GM12878 (cell line): ENCODE results near the gene TLNRD1. TPM values are rescaled to one million over a fixed set of nuclear protein-coding genes. Genes with fewer than 3 reads are reported as not detected.

Experiments used
- ATAC-seq: fragments of 200-7000 bp; cut with Tn5 transposase; 3 replicates; pipeline ENCODE4 v1.9.1; 2020; ENCODE audit warnings: mild to moderate bottlenecking, moderate library complexity
- BruUV-seq: library from RNA; stranded (reverse); fragments of 400-500 nt; replicated peaks from 2 replicates; lab custom pipeline; 2021; lab: Mats Ljungman, UMichigan
- CTCF ChIA-PET: fragments of 300-600 bp; sonication (Branson Sonifier 250); formaldehyde crosslinking; extraction: SDS; loops from one replicate; lab custom pipeline; 2021; ENCODE audit warnings: inconsistent platforms; lab: Yijun Ruan, JAX
- POLR2A ChIA-PET: fragments of 350-600 bp; formaldehyde crosslinking; extraction: SDS; loops from one replicate; lab custom pipeline; 2021; ENCODE audit warnings: inconsistent platforms; lab: Charles Lee
- RAD21 ChIA-PET: fragments of 300-600 bp; sonication (Branson Sonifier 250); formaldehyde crosslinking; loops from one replicate; lab custom pipeline; 2023; ENCODE audit warnings: antibody characterized with exemption; ENCODE audit not compliant: unreplicated experiment; lab: Charles Lee
- SMC1A ChIA-PET: fragments of 300-600 bp; sonication (Branson Sonifier 250); formaldehyde crosslinking; loops from one replicate; lab custom pipeline; 2023; ENCODE audit not compliant: unreplicated experiment, uncharacterized antibody; lab: Charles Lee
- DNase-seq: peaks from one replicate; pipeline ENCODE4 v3.0.0-alpha.2; 2011; ENCODE audit warnings: low read depth, low spot score
- FAIRE-seq: peaks from 3 replicates; lab custom pipeline; 2011; peaks lifted over from hg19 to GRCh38; lab: Jason Lieb, UNC
- H2AFZ ChIP-seq: 2 replicates; pipeline ENCODE4 v1.6.0; 2011; ENCODE audit warnings: low read depth, low read length, control low read depth; ENCODE audit not compliant: control insufficient read depth
- H3K27ac ChIP-seq: 2 replicates; pipeline ENCODE4 v1.5.1; 2011; ENCODE audit warnings: control low read depth; ENCODE audit not compliant: control insufficient read depth, insufficient read depth
- H3K27me3 ChIP-seq, 2 experiments: replicated peaks in 1 of 2; 2 replicates each; pipeline versions ENCODE4 v1.6.0 to v1.6.1; 2011; ENCODE audit warnings: low read length in 1 of 2; ENCODE audit not compliant: control insufficient read depth in 2 of 2, insufficient read depth in 2 of 2
- H3K36me3 ChIP-seq, 2 experiments: 2 replicates each; pipeline ENCODE4 v1.5.1; 2011; ENCODE audit warnings: low read length in 1 of 2; ENCODE audit not compliant: control insufficient read depth in 2 of 2, insufficient read depth in 2 of 2
- H3K4me1 ChIP-seq: 2 replicates; pipeline ENCODE4 v1.6.1; 2011; ENCODE audit warnings: mild to moderate bottlenecking, low read length, moderate library complexity, mixed read lengths; ENCODE audit not compliant: control insufficient read depth, insufficient read depth
- H3K4me2 ChIP-seq: 2 replicates; pipeline ENCODE4 v1.6.0; 2011; ENCODE audit warnings: control low read depth; ENCODE audit not compliant: control insufficient read depth, insufficient read depth
- H3K4me3 ChIP-seq: fragments of 200-600 bp; sonication (generic); 2 replicates; pipeline ENCODE4 v1.5.1; 2016
- H3K79me2 ChIP-seq: 2 replicates; pipeline ENCODE4 v1.6.0; 2011; ENCODE audit warnings: low read length; ENCODE audit not compliant: control insufficient read depth, insufficient read depth
- H3K9ac ChIP-seq: 2 replicates; pipeline ENCODE4 v1.8.0; 2011; ENCODE audit warnings: low read length, control low read depth, mixed read lengths; ENCODE audit not compliant: control insufficient read depth, insufficient read depth
- H3K9me3 ChIP-seq: replicated peaks from 3 replicates; pipeline ENCODE4 v1.5.1; 2011; ENCODE audit warnings: mild to moderate bottlenecking, low read length; ENCODE audit not compliant: control insufficient read depth, insufficient read depth
- H4K20me1 ChIP-seq: 2 replicates; pipeline ENCODE4 v1.6.0; 2011; ENCODE audit not compliant: control insufficient read depth, insufficient read depth
- EP300 ChIP-seq, 2 experiments: fragments of 150-350 bp in 1 of 2; IDR thresholded peaks; 2 replicates each; pipeline ENCODE4 v1.6.1; 2011 to 2012; ENCODE audit warnings: low read depth in 2 of 2, low read length in 2 of 2, borderline replicate concordance in 1 of 2, improper control_type of control experiment in 1 of 2, inconsistent platforms in 1 of 2; ENCODE audit not compliant: control insufficient read depth in 1 of 2
- ETV6 ChIP-seq, 2 experiments: fragments of 450-650 bp in 1 of 2; IDR thresholded peaks in 1 of 2; conservative IDR thresholded peaks in 1 of 2; 2 replicates each; pipeline ENCODE4 v1.6.1; 2014; ENCODE audit warnings: antibody characterized with exemption in 1 of 2, borderline replicate concordance in 1 of 2, low read depth in 1 of 2, mild to moderate bottlenecking in 1 of 2, moderate library complexity in 1 of 2
- MYC ChIP-seq: IDR thresholded peaks from 2 replicates; pipeline ENCODE4 v1.6.1; 2011; ENCODE audit warnings: mild to moderate bottlenecking, low read length, moderate library complexity, inconsistent platforms; ENCODE audit not compliant: insufficient read depth, insufficient replicate concordance, insufficient read length, severe bottlenecking
- NRF1 ChIP-seq: conservative IDR thresholded peaks from 2 replicates; pipeline ENCODE4 v1.6.1; 2011; ENCODE audit warnings: mild to moderate bottlenecking, low read depth, low read length, improper control_type of control experiment
- PML ChIP-seq: IDR thresholded peaks from 2 replicates; pipeline ENCODE4 v1.6.1; 2012; ENCODE audit warnings: low read length, inconsistent platforms
- POLR2A ChIP-seq: IDR thresholded peaks from 2 replicates; pipeline ENCODE4 v1.6.1; 2011; ENCODE audit warnings: low read depth, mild to moderate bottlenecking, low read length
- RBBP5 ChIP-seq: fragments of 200-600 bp; sonication (generic); conservative IDR thresholded peaks from 2 replicates; pipeline ENCODE4 v1.6.1; 2016
- RFX5 ChIP-seq: IDR thresholded peaks from 2 replicates; pipeline ENCODE4 v1.6.1; 2011; ENCODE audit warnings: low read depth, low read length, improper control_type of control experiment
- STAT1 ChIP-seq: fragments of 450-650 bp; conservative IDR thresholded peaks from 2 replicates; pipeline ENCODE4 v1.6.1; 2014; ENCODE audit warnings: antibody characterized with exemption, mild to moderate bottlenecking
- TAF1 ChIP-seq: IDR thresholded peaks from 2 replicates; pipeline ENCODE4 v1.6.1; 2011; ENCODE audit warnings: mild to moderate bottlenecking, low read depth, low read length, borderline replicate concordance
- TCF12 ChIP-seq: IDR thresholded peaks from 2 replicates; pipeline ENCODE4 v1.6.1; 2011; ENCODE audit warnings: low read depth, mild to moderate bottlenecking, low read length
- ZNF207 ChIP-seq: fragments of 450-650 bp; IDR thresholded peaks from 2 replicates; pipeline ENCODE4 v1.6.1; 2014; ENCODE audit warnings: antibody characterized with exemption, mild to moderate bottlenecking, borderline replicate concordance
- WGBS: methylation state at CpG from one replicate; pipeline ENCODE4 v1.1.6; 2016; ENCODE audit warnings: low lambda C conversion rate; ENCODE audit not compliant: insufficient replicate concordance, insufficient coverage; ENCODE audit errors: missing lambda C conversion rate; 5-methylcytosine and 5-hydroxymethylcytosine counted together
- in situ Hi-C: fragments of 300-500 bp; cut with MboI; formaldehyde crosslinking; loops from 9 replicates; pipeline ENCODE4 v1.14.3; 2018; ENCODE audit warnings: mixed read lengths
- intact Hi-C: fragments of 100-400 bp; cut with micrococcal nuclease; formaldehyde crosslinking; loops from one replicate; pipeline ENCODE4 v1.14.2; 2022; ENCODE audit not compliant: unreplicated experiment
- polyA plus RNA-seq, 11 experiments: library from polyadenylated mRNA; depleted of rRNA in 4 of 11; unstranded in 6 of 11; stranded (reverse) in 5 of 11; fragments of >200 nt; fragmentation: Nextera tagmentation in 4 of 11; fragmentation: Illumina TruSeq in 1 of 11; extraction: Ambion mirVana in 4 of 11; extraction: Trizol in 1 of 11; gene quantifications; 1 replicate in 1 of 11; 2 replicates in 10 of 11; pipeline versions ENCODE4 v1.2.1 to v1.2.3, GENCODE V29; 2011 to 2016; ENCODE audit warnings: inconsistent platforms in 2 of 11, missing spikeins in 2 of 11, low read depth in 1 of 11
- total RNA-seq, 4 experiments: library from RNA; depleted of rRNA in 3 of 4; stranded (reverse); fragments of >200 nt in 3 of 4; fragmentation: Illumina TruSeq in 1 of 4; extraction: Trizol in 1 of 4; gene quantifications; 2 replicates each; pipeline versions ENCODE4 v1.2.1 to v1.2.3, GENCODE V29; 2013 to 2021
- TF ChIP-seq, protein P1 (sequence below): fragments of 450-650 bp; formaldehyde crosslinking; IDR thresholded peaks from 2 replicates; pipeline ENCODE4 v1.4.0; 2022; ENCODE audit warnings: mild to moderate bottlenecking, moderate library complexity
- TF ChIP-seq, protein P2 (sequence below): fragments of 450-650 bp; IDR thresholded peaks from 2 replicates; pipeline ENCODE4 v1.6.1; 2016; ENCODE audit warnings: mild to moderate bottlenecking
- TF ChIP-seq, protein P3 (sequence below): fragments of 450-650 bp; formaldehyde crosslinking; IDR thresholded peaks from 2 replicates; pipeline ENCODE4 v1.5.0; 2022; ENCODE audit warnings: mild to moderate bottlenecking, missing genetic modification characterization

The TLNRD1 gene
- total and polyA plus RNA-seq, 10 of the 15 experiments (the other 5 are each of a cell fraction or from before 2014, with no cell fraction given): 2.5 to 44.8 (median 9.1) TPM

DNA sequence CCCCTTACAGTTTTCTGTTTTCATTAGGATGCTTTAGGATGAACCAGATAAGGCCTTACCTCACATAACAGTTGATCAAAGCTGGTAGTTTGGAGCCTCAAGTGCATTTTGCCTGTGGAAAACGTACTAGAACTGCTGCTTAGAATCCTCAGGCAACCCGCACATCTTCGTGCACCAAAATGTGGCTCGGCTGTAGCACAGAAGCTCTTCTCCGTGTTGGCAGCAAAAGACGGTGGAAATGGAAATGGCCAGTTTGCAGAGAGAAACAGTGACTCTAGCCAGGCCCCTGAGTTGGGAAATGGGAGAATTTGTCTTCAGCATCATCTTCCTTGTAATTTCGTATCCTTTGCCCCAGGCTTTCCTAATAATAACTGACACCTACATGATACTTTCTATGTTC is 20.6 kb downstream of the TLNRD1 start:
- DNase-seq: no peak
- Histone ChIP-seq H3K27ac (no peak overlapping the region), H3K4me2 (no peak overlapping the region), H2AFZ (no peak overlapping the region), H3K9ac (no peak overlapping the region), H3K4me1 (peaks cover 32% of the 10 kb centered on the region), H4K20me1 (no peaks in the 10 kb centered on the region), H3K36me3 (no peaks in the 10 kb centered on the region), H3K4me3 (no peak overlapping the region), H3K79me2 (no peaks in the 10 kb centered on the region), H3K9me3 (no peaks in the 10 kb centered on the region), H3K27me3 (no peaks in the 10 kb centered on the region)
- FAIRE-seq: no peak
- intact Hi-C loops: loop anchor here (5.0 kb wide), 1 partner anchor 271 kb away; no protein-coding TSS in a partner anchor
- RAD21 ChIA-PET: no interaction called here
- BruUV-seq: no TSS peak
- CTCF ChIA-PET: interaction anchor here (1.1 to 1.7 kb wide), 2 partner anchors 13 to 245 kb away, joined by 3 to 6 read pairs; no protein-coding TSS in a partner anchor
- ATAC-seq: no peak
- POLR2A ChIA-PET: interaction anchor here (1.0 to 1.2 kb wide), 3 partner anchors 10 to 19 kb away, joined by 3 read pairs; no protein-coding TSS in a partner anchor
- SMC1A ChIA-PET: interaction anchor here (0.7 kb wide), 1 partner anchor 51 kb away, joined by 3 read pairs; no protein-coding TSS in a partner anchor
- 97% methylated on average over 7 of the region's 7 CpGs for WGBS
- in situ Hi-C loops: no loop called here
- TF ChIP-seq, protein P1, sequence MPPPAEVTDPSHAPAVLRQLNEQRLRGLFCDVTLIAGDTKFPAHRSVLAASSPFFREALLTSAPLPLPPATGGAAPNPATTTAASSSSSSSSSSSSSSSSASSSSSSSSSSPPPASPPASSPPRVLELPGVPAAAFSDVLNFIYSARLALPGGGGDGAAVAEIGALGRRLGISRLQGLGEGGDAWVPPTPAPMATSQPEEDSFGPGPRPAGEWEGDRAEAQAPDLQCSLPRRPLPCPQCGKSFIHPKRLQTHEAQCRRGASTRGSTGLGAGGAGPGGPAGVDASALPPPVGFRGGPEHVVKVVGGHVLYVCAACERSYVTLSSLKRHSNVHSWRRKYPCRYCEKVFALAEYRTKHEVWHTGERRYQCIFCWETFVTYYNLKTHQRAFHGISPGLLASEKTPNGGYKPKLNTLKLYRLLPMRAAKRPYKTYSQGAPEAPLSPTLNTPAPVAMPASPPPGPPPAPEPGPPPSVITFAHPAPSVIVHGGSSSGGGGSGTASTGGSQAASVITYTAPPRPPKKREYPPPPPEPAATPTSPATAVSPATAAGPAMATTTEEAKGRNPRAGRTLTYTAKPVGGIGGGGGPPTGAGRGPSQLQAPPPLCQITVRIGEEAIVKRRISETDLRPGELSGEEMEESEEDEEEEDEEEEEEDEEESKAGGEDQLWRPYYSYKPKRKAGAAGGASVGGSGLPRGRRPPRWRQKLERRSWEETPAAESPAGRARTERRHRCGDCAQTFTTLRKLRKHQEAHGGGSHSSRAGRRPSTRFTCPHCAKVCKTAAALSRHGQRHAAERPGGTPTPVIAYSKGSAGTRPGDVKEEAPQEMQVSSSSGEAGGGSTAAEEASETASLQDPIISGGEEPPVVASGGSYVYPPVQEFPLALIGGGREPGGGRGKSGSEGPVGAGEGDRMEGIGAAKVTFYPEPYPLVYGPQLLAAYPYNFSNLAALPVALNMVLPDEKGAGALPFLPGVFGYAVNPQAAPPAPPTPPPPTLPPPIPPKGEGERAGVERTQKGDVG (CRISPR knock-in tag): no peak
- TF ChIP-seq PML: no peak
- no peak for TF ChIP-seq STAT1
- no peak for TF ChIP-seq EP300 (IDR thresholded peaks at IDR 0.05; ENCODE audit: borderline replicate concordance in 1 of 2, control insufficient read depth in 1 of 2, low read depth in 2 of 2, low read length in 2 of 2)
- TF ChIP-seq RBBP5: no peak
- TF ChIP-seq POLR2A: no peak
- no peak for TF ChIP-seq ETV6 (conservative IDR thresholded peaks at IDR 0.05 in 1 of 2, IDR thresholded peaks at IDR 0.05 in 1 of 2; ENCODE audit: borderline replicate concordance in 1 of 2, low read depth in 1 of 2)
- no peak for TF ChIP-seq ZNF207
- TF ChIP-seq MYC: no peak
- TF ChIP-seq TAF1: no peak
- TF ChIP-seq, protein P2, sequence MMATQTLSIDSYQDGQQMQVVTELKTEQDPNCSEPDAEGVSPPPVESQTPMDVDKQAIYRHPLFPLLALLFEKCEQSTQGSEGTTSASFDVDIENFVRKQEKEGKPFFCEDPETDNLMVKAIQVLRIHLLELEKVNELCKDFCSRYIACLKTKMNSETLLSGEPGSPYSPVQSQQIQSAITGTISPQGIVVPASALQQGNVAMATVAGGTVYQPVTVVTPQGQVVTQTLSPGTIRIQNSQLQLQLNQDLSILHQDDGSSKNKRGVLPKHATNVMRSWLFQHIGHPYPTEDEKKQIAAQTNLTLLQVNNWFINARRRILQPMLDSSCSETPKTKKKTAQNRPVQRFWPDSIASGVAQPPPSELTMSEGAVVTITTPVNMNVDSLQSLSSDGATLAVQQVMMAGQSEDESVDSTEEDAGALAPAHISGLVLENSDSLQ: no peak
- TF ChIP-seq TCF12: no peak
- TF ChIP-seq, protein P3, sequence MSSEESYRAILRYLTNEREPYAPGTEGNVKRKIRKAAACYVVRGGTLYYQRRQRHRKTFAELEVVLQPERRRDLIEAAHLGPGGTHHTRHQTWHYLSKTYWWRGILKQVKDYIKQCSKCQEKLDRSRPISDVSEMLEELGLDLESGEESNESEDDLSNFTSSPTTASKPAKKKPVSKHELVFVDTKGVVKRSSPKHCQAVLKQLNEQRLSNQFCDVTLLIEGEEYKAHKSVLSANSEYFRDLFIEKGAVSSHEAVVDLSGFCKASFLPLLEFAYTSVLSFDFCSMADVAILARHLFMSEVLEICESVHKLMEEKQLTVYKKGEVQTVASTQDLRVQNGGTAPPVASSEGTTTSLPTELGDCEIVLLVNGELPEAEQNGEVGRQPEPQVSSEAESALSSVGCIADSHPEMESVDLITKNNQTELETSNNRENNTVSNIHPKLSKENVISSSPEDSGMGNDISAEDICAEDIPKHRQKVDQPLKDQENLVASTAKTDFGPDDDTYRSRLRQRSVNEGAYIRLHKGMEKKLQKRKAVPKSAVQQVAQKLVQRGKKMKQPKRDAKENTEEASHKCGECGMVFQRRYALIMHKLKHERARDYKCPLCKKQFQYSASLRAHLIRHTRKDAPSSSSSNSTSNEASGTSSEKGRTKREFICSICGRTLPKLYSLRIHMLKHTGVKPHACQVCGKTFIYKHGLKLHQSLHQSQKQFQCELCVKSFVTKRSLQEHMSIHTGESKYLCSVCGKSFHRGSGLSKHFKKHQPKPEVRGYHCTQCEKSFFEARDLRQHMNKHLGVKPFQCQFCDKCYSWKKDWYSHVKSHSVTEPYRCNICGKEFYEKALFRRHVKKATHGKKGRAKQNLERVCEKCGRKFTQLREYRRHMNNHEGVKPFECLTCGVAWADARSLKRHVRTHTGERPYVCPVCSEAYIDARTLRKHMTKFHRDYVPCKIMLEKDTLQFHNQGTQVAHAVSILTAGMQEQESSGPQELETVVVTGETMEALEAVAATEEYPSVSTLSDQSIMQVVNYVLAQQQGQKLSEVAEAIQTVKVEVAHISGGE (CRISPR knock-in tag): no peak
- TF ChIP-seq NRF1: no peak
- no peak for TF ChIP-seq RFX5
